Measurements from ENCODE around the gene ILDR2. TPM values are rescaled to one million over a fixed set of nuclear protein-coding genes. Genes with fewer than 3 reads are reported as not detected.

ILDR2 gene
- total RNA-seq, 1 donor = 0.36 TPM

- Histone ChIP-seq H3K9me3 (ENCODE audit: low read depth, low read length) (no peaks in the 10 kb centered on the region), H2AFZ (ENCODE audit: low read length) (no peak overlapping the region), H3K4me3 (ENCODE audit: insufficient read depth, low read length) (no peak overlapping the region), H3K27me3 (ENCODE audit: insufficient read depth, low read length) (peaks cover 62% of the 10 kb centered on the region), H3K27ac (ENCODE audit: low read depth, low read length) (no peak overlapping the region), H4K20me1 (ENCODE audit: insufficient read depth, low read length) (no peaks in the 10 kb centered on the region), H3K79me2 (ENCODE audit: insufficient read depth, low read length) (no peaks in the 10 kb centered on the region), H3K4me2 (ENCODE audit: insufficient read depth, low read length) (no peak overlapping the region), H3K36me3 (ENCODE audit: insufficient read depth, low read length) (no peaks in the 10 kb centered on the region), H3K4me1 (ENCODE audit: insufficient read depth, low read length) (no peaks in the 10 kb centered on the region)
- no peak for TF ChIP-seq CTCF (IDR thresholded peaks at IDR 0.05; ENCODE audit: extremely low read depth, low read depth, low read length)
- DNase-seq (ENCODE audit: insufficient read length, low spot score, missing footprints) = no peak
These were observed 56.4 kb downstream of the ILDR2 start for GRCh38 chr1:166918956-166919316.

GRCh38 chr1:166918088-166918955 lies 57.0 kb downstream of the ILDR2 start:
- Histone ChIP-seq H4K20me1 (ENCODE audit: insufficient read depth, low read length) (no peaks in the 10 kb centered on the region), H3K27ac (ENCODE audit: low read depth, low read length) (no peak overlapping the region), H3K27me3 (ENCODE audit: insufficient read depth, low read length) (peaks cover 64% of the 10 kb centered on the region), H3K9me3 (ENCODE audit: low read depth, low read length) (no peaks in the 10 kb centered on the region), H2AFZ (ENCODE audit: low read length) (no peak overlapping the region), H3K4me2 (ENCODE audit: insufficient read depth, low read length) (no peak overlapping the region), H3K4me1 (ENCODE audit: insufficient read depth, low read length) (no peaks in the 10 kb centered on the region), H3K36me3 (ENCODE audit: insufficient read depth, low read length) (no peaks in the 10 kb centered on the region), H3K4me3 (ENCODE audit: insufficient read depth, low read length) (no peak overlapping the region), H3K79me2 (ENCODE audit: insufficient read depth, low read length) (no peaks in the 10 kb centered on the region)
- peak; percentile 30 for DNase-seq (ENCODE audit: insufficient read length, low spot score, missing footprints)
- no peak for TF ChIP-seq CTCF (IDR thresholded peaks at IDR 0.05; ENCODE audit: extremely low read depth, low read depth, low read length)

GRCh38 chr1:166915941-166916340 lies 59.4 kb downstream of the ILDR2 start:
- H3K4me3 ChIP-seq (ENCODE audit: insufficient read depth, low read length) = no peak overlapping the region
- DNase-seq (ENCODE audit: insufficient read length, low spot score, missing footprints) = peak; percentile 81
- peaks cover 46% of the 10 kb centered on the region for H3K27me3 ChIP-seq (ENCODE audit: insufficient read depth, low read length)
- H3K4me1 ChIP-seq (ENCODE audit: insufficient read depth, low read length) = no peaks in the 10 kb centered on the region
- no peaks in the 10 kb centered on the region for H3K9me3 ChIP-seq (ENCODE audit: low read depth, low read length)
- H3K27ac ChIP-seq (ENCODE audit: low read depth, low read length) = no peak overlapping the region
- H4K20me1 ChIP-seq (ENCODE audit: insufficient read depth, low read length) = no peaks in the 10 kb centered on the region
- H3K36me3 ChIP-seq (ENCODE audit: insufficient read depth, low read length) = no peaks in the 10 kb centered on the region
- H2AFZ ChIP-seq (ENCODE audit: low read length) = no peak overlapping the region
- no peaks in the 10 kb centered on the region for H3K79me2 ChIP-seq (ENCODE audit: insufficient read depth, low read length)
- H3K4me2 ChIP-seq (ENCODE audit: insufficient read depth, low read length) = no peak overlapping the region
- TF ChIP-seq CTCF (IDR thresholded peaks at IDR 0.05; ENCODE audit: extremely low read depth, low read depth, low read length) = no peak

GRCh38 chr1:166915042-166915441 lies 60.3 kb downstream of the ILDR2 start:
- H3K4me2 ChIP-seq (ENCODE audit: insufficient read depth, low read length) = no peak overlapping the region
- H2AFZ ChIP-seq (ENCODE audit: low read length) = no peak overlapping the region

More at GRCh38 chr1:166915042-166915441, 60.3 kb downstream of the ILDR2 start:
- Histone ChIP-seq H3K27ac (ENCODE audit: low read depth, low read length) (no peak overlapping the region), H4K20me1 (ENCODE audit: insufficient read depth, low read length) (no peaks in the 10 kb centered on the region), H3K4me3 (ENCODE audit: insufficient read depth, low read length) (no peak overlapping the region), H3K79me2 (ENCODE audit: insufficient read depth, low read length) (no peaks in the 10 kb centered on the region), H3K27me3 (ENCODE audit: insufficient read depth, low read length) (peaks cover 37% of the 10 kb centered on the region), H3K9me3 (ENCODE audit: low read depth, low read length) (no peaks in the 10 kb centered on the region), H3K36me3 (ENCODE audit: insufficient read depth, low read length) (no peaks in the 10 kb centered on the region), H3K4me1 (ENCODE audit: insufficient read depth, low read length) (no peaks in the 10 kb centered on the region)
- DNase-seq (ENCODE audit: insufficient read length, low spot score, missing footprints) = no peak
- no peak for TF ChIP-seq CTCF (IDR thresholded peaks at IDR 0.05; ENCODE audit: extremely low read depth, low read depth, low read length)
